ENCODE data around the gene PUM1. TPM values are rescaled to one million over a fixed set of nuclear protein-coding genes. Genes with fewer than 3 reads are reported as not detected.

The PUM1 gene
- total and polyA plus RNA-seq, 2 donors (not counting 3 experiments of a cell fraction or from before 2014, with no cell fraction given): 94.7 to 124 TPM

- Histone ChIP-seq H3K4me2 (ENCODE audit: insufficient read depth, low read length) (no peak overlapping the region), H3K36me3 (ENCODE audit: control insufficient read depth in 2 of 2, extremely low read depth in 1 of 2, insufficient read depth in 2 of 2, low read length in 2 of 2) (no peaks in the 10 kb centered on the region), H2AFZ (ENCODE audit: low read depth, low read length) (no peak overlapping the region), H3K9me1 (replicated peaks; ENCODE audit: control insufficient read depth, extremely low read depth, insufficient read depth, low read length) (no peaks in the 10 kb centered on the region), H3K27ac (ENCODE audit: insufficient read depth, low read depth, low read length) (no peak overlapping the region), H4K20me1 (replicated peaks; ENCODE audit: control insufficient read depth, extremely low read depth, insufficient read depth, low read length) (no peaks in the 10 kb centered on the region), H3K9ac (replicated peaks; ENCODE audit: extremely low read depth, insufficient read depth, low read length) (no peak overlapping the region), H3K4me3 (replicated peaks in 1 of 3; ENCODE audit: insufficient read depth in 1 of 3, low read depth in 1 of 3, low read length in 3 of 3) (no peak overlapping the region), H3K9me3 (replicated peaks; ENCODE audit: control insufficient read depth, insufficient read depth, low read length) (no peaks in the 10 kb centered on the region), H3K4me1 (ENCODE audit: control insufficient read depth, extremely low read depth, insufficient read depth, low read length) (no peaks in the 10 kb centered on the region), H3K27me3 (ENCODE audit: control insufficient read depth in 2 of 2, insufficient read depth in 2 of 2, low read length in 2 of 2) (no peaks in the 10 kb centered on the region), H3K79me2 (ENCODE audit: control insufficient read depth, insufficient read depth, low read length) (no peaks in the 10 kb centered on the region)
- CTCF ChIA-PET: interaction anchor here (1.0 to 2.0 kb wide), 3 partner anchors 18 to 113 kb away, joined by 6 to 10 read pairs (median 6); no protein-coding TSS in a partner anchor
- no peak for FAIRE-seq
- dilution Hi-C loops (cut with MboI; ENCODE audit: extremely low pct_ligation_motif_present, low sequenced_read_pairs) (no loop called here), intact Hi-C loops (cut with micrococcal nuclease) (no loop called here)
- DNase-seq (ENCODE audit: low read depth, low spot score): no peak
- no peak for TF ChIP-seq EZH2 (IDR thresholded peaks at IDR 0.05; ENCODE audit: borderline replicate concordance, low read depth, low read length, severe bottlenecking)
- TF ChIP-seq GATA2 (IDR thresholded peaks at IDR 0.05; ENCODE audit: insufficient read depth, insufficient read length, low read depth, low read length): no peak
- TF ChIP-seq MAX (IDR thresholded peaks at IDR 0.05; ENCODE audit: insufficient read depth, insufficient read length): no peak
- no peak for TF ChIP-seq CTCF (IDR thresholded peaks at IDR 0.05; ENCODE audit: extremely low read depth in 1 of 2, insufficient read depth in 1 of 2, low read depth in 1 of 2, low read length in 2 of 2)
- TF ChIP-seq POLR2A (IDR thresholded peaks at IDR 0.05; ENCODE audit: low read depth, low read length): no peak
- no peak for TF ChIP-seq JUN (IDR thresholded peaks at IDR 0.05; ENCODE audit: borderline replicate concordance, insufficient read depth, insufficient read length, low read depth)
- no peak for TF ChIP-seq POLR2AphosphoS5 (IDR thresholded peaks at IDR 0.05; ENCODE audit: insufficient read depth, low read depth, low read length)
- TF ChIP-seq FOS (IDR thresholded peaks at IDR 0.05; ENCODE audit: borderline replicate concordance, insufficient read depth, low read length): no peak
- TF ChIP-seq MYC (IDR thresholded peaks at IDR 0.05; ENCODE audit: low read depth, low read length): no peak
- BruUV-seq (replicated peaks): no TSS peak
- POLR2A ChIA-PET: no interaction called here
Measured at GRCh38 chr1:30892671-30893073, 172.8 kb downstream of the PUM1 start.
